IMR-90 (cell line): ENCODE data around the gene PTPRC. TPM values are rescaled to one million over a fixed set of nuclear protein-coding genes. Genes with fewer than 3 reads are reported as not detected.
A peak's percentile ranks its signal among the peaks of the same experiment; 100 is the strongest.

ENCODE experiments used
- ATAC-seq: fragments of 200-7000 bp; cut with Tn5 transposase; 2 replicates; pipeline ENCODE4 v1.9.1; 2020; ENCODE audit warnings: low read depth, mild to moderate bottlenecking, moderate library complexity
- BruUV-seq: library from RNA; stranded (reverse); fragments of 400-500 nt; replicated peaks from 2 replicates; lab custom pipeline; 2021; lab: Mats Ljungman, UMichigan
- CTCF ChIA-PET: fragments of 300-600 bp; formaldehyde crosslinking; extraction: SDS; loops from one replicate; lab custom pipeline; 2021; ENCODE audit warnings: antibody characterized with exemption; lab: Yijun Ruan, JAX
- POLR2A ChIA-PET: fragments of 300-600 bp; sonication (Branson Sonifier 250); formaldehyde crosslinking; loops from one replicate; lab custom pipeline; 2022; ENCODE audit warnings: antibody characterized with exemption; ENCODE audit not compliant: unreplicated experiment; lab: Charles Lee
- DNase-seq: peaks from one replicate; pipeline ENCODE4 v3.0.0; 2013
- H2AFZ ChIP-seq: replicated peaks from 2 replicates; pipeline ENCODE3; 2013; ENCODE audit warnings: low read length, mild to moderate bottlenecking; ENCODE audit not compliant: poor library complexity
- H2AK5ac ChIP-seq: 2 replicates; pipeline ENCODE4 v1.6.1; 2013; ENCODE audit warnings: low read depth, low read length, inconsistent platforms
- H2AK9ac ChIP-seq: replicated peaks from 2 replicates; pipeline ENCODE3; 2013; ENCODE audit warnings: mild to moderate bottlenecking, low read depth, low read length, moderate library complexity; ENCODE audit not compliant: poor library complexity
- H2BK120ac ChIP-seq: 2 replicates; pipeline ENCODE4 v1.6.1; 2013; ENCODE audit warnings: low read depth, low read length, inconsistent platforms
- H2BK15ac ChIP-seq: 3 replicates; pipeline ENCODE4 v1.6.1; 2013; ENCODE audit warnings: low read depth, low read length, inconsistent platforms
- H2BK20ac ChIP-seq: 2 replicates; pipeline ENCODE4 v1.6.1; 2013; ENCODE audit warnings: low read depth, mild to moderate bottlenecking, inconsistent platforms, low read length, moderate library complexity
- H2BK5ac ChIP-seq: 2 replicates; pipeline ENCODE4 v1.6.1; 2013; ENCODE audit warnings: mild to moderate bottlenecking, low read depth, low read length, inconsistent platforms; ENCODE audit not compliant: poor library complexity, severe bottlenecking
- H3K14ac ChIP-seq: replicated peaks from 2 replicates; pipeline ENCODE4 v1.6.1; 2013; ENCODE audit warnings: low read depth, low read length, inconsistent platforms
- H3K18ac ChIP-seq: 2 replicates; pipeline ENCODE4 v1.6.1; 2013; ENCODE audit warnings: low read depth, low read length, control low read depth
- H3K23ac ChIP-seq: 2 replicates; pipeline ENCODE4 v1.6.1; 2013; ENCODE audit warnings: low read depth, low read length, inconsistent platforms
- H3K27ac ChIP-seq: 2 replicates; pipeline ENCODE4 v1.5.1; 2013; ENCODE audit warnings: mild to moderate bottlenecking, control low read depth, low read length; ENCODE audit not compliant: insufficient read depth
- H3K27me3 ChIP-seq: 2 replicates; pipeline ENCODE4 v1.6.1; 2013; ENCODE audit warnings: low read length; ENCODE audit not compliant: control insufficient read depth, insufficient read depth
- H3K36me3 ChIP-seq: 2 replicates; pipeline ENCODE4 v1.6.1; 2013; ENCODE audit warnings: low read length, mixed read lengths; ENCODE audit not compliant: control insufficient read depth, insufficient read depth
- H3K4ac ChIP-seq: 2 replicates; pipeline ENCODE4 v1.6.1; 2013; ENCODE audit warnings: low read depth, low read length, inconsistent platforms
- H3K4me1 ChIP-seq: 2 replicates; pipeline ENCODE4 v1.6.1; 2013; ENCODE audit warnings: low read length, mixed read lengths; ENCODE audit not compliant: control insufficient read depth, insufficient read depth
- H3K4me2 ChIP-seq: 2 replicates; pipeline ENCODE4 v1.6.1; 2013; ENCODE audit warnings: low read depth, mild to moderate bottlenecking, control low read depth, low read length, moderate library complexity
- H3K4me3 ChIP-seq: 2 replicates; pipeline ENCODE4 v1.5.1; 2013; ENCODE audit warnings: low read depth, mild to moderate bottlenecking, control low read depth, low read length, moderate library complexity; ENCODE audit not compliant: insufficient read depth
- H3K56ac ChIP-seq: 2 replicates; pipeline ENCODE4 v1.6.1; 2013; ENCODE audit warnings: low read length, inconsistent platforms; ENCODE audit not compliant: insufficient read depth; ENCODE audit errors: extremely low read depth
- H3K79me1 ChIP-seq, 2 experiments: 2 replicates each; pipeline ENCODE4 v1.6.1; 2013; ENCODE audit warnings: low read length in 2 of 2, inconsistent platforms in 1 of 2, low read depth in 1 of 2
- H3K9ac ChIP-seq: 2 replicates; pipeline ENCODE4 v1.6.1; 2013; ENCODE audit warnings: low read depth, low read length, control low read depth
- H3K9me1 ChIP-seq: 2 replicates; pipeline ENCODE4 v1.6.1; 2013; ENCODE audit warnings: low read length, inconsistent platforms; ENCODE audit not compliant: insufficient read depth
- H3K9me3 ChIP-seq: 2 replicates; pipeline ENCODE4 v1.6.1; 2013; ENCODE audit warnings: low read length; ENCODE audit not compliant: control insufficient read depth, insufficient read depth
- H4K20me1 ChIP-seq: 2 replicates; pipeline ENCODE4 v1.6.1; 2013; ENCODE audit warnings: low read length, inconsistent platforms; ENCODE audit not compliant: insufficient read depth
- H4K5ac ChIP-seq: 2 replicates; pipeline ENCODE4 v1.6.1; 2013; ENCODE audit warnings: mild to moderate bottlenecking, low read depth, low read length, control low read depth
- H4K8ac ChIP-seq, 2 experiments: 2 replicates each; pipeline ENCODE4 v1.6.1; 2013; ENCODE audit warnings: low read depth in 2 of 2, low read length in 2 of 2, control low read depth in 1 of 2, inconsistent platforms in 1 of 2
- H4K91ac ChIP-seq: 2 replicates; pipeline ENCODE4 v1.6.1; 2013; ENCODE audit warnings: low read depth, low read length, inconsistent platforms; ENCODE audit not compliant: insufficient read depth
- BHLHE40 ChIP-seq: fragments of 150-350 bp; IDR thresholded peaks from 2 replicates; pipeline ENCODE4 v1.6.1; 2016; ENCODE audit warnings: mild to moderate bottlenecking, low read depth, low read length
- CEBPB ChIP-seq: IDR thresholded peaks from 2 replicates; pipeline ENCODE4 v1.6.1; 2012; ENCODE audit warnings: low read depth, low read length, improper control_type of control experiment
- CHD1 ChIP-seq: IDR thresholded peaks from 2 replicates; pipeline ENCODE4 v1.6.1; 2012; ENCODE audit warnings: low read depth, low read length, improper control_type of control experiment
- FOS ChIP-seq: fragments of 150-350 bp; IDR thresholded peaks from 2 replicates; pipeline ENCODE4 v1.6.1; 2016; ENCODE audit warnings: low read depth, low read length
- MAZ ChIP-seq: IDR thresholded peaks from 2 replicates; pipeline ENCODE4 v1.6.1; 2012; ENCODE audit warnings: low read depth, mild to moderate bottlenecking, low read length, improper control_type of control experiment, moderate library complexity, borderline replicate concordance
- MXI1 ChIP-seq: IDR thresholded peaks from 2 replicates; pipeline ENCODE4 v1.6.1; 2012; ENCODE audit warnings: low read depth, mild to moderate bottlenecking, low read length, moderate library complexity, borderline replicate concordance
- NFE2L2 ChIP-seq: fragments of 150-350 bp; IDR thresholded peaks from 2 replicates; pipeline ENCODE4 v1.6.1; 2016; ENCODE audit warnings: low read depth, mild to moderate bottlenecking, low read length
- RFX5 ChIP-seq: IDR thresholded peaks from 2 replicates; pipeline ENCODE4 v1.8.0; 2012; ENCODE audit warnings: low read depth, mild to moderate bottlenecking, low read length, moderate library complexity
- SMC3 ChIP-seq: fragments of 150-350 bp; IDR thresholded peaks from 2 replicates; pipeline ENCODE4 v1.6.1; 2016; ENCODE audit warnings: low read depth, mild to moderate bottlenecking, antibody characterized with exemption, low read length, moderate library complexity
- WGBS, 2 experiments: methylation state at CpG; one replicate each; pipeline versions ENCODE4 v1.1.5 to v1.1.7; 2013; ENCODE audit warnings: missing lambda C conversion rate in 2 of 2; ENCODE audit not compliant: insufficient read length in 1 of 2; ENCODE audit errors: extremely low coverage in 2 of 2; 5-methylcytosine and 5-hydroxymethylcytosine counted together
- dilution Hi-C: fragments of 300-500 bp; cut with HindIII; formaldehyde crosslinking; loops from one replicate; pipeline ENCODE4 v1.14.3; 2018; ENCODE audit warnings: low sequenced_read_pairs; ENCODE audit not compliant: unreplicated experiment
- in situ Hi-C: fragments of 300-500 bp; cut with MboI; formaldehyde crosslinking; loops from 3 replicates; pipeline ENCODE4 v1.14.3; 2019; ENCODE audit warnings: low sequenced_read_pairs, inconsistent platforms, mixed read lengths
- intact Hi-C: fragments of 100-400 bp; cut with micrococcal nuclease; formaldehyde crosslinking; loops from 2 replicates; pipeline ENCODE4 v1.10.0; 2022
- polyA plus RNA-seq, 3 experiments: library from polyadenylated mRNA; depleted of rRNA; stranded (reverse); fragments of >200 nt; gene quantifications; 2 replicates each; pipeline ENCODE4 v1.2.3, GENCODE V29; 2012; ENCODE audit warnings: low replicate concordance in 1 of 3
- total RNA-seq: library from RNA; depleted of rRNA; stranded (reverse); fragments of >200 nt; gene quantifications from 2 replicates; pipeline ENCODE4 v1.2.3, GENCODE V29; 2012

The PTPRC gene
- total and polyA plus RNA-seq, 2 of the 4 experiments (the other 2 are of a cell fraction): not detected

DNA sequence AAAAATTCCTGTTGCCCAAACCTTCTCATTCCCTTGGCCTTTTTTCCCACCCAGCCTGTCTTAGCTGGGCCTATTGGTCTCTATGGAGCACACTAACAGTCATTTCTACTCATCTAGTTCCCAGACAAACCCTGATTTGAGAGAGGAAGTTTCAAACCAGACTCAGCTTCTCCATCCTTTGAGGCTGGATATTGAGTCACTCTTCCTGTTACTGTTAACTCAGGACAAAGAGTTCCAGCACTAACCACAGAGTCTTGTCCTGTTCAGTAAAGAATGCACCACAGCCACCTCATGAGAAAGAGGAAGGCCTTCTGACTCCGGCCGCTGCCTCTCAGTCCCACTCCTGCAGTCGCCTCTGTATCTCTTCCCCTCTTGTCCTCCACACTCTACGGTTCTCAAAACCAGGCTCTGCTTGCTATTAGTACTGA, 137.8 kb downstream of the PTPRC start:
- H2AK5ac ChIP-seq: no peak overlapping the region
- H3K27me3 ChIP-seq: no peaks in the 10 kb centered on the region
- H3K4me2 ChIP-seq: peak overlapping the region; percentile 70; the same call in 1 of the 2 replicates
- H2BK5ac ChIP-seq: peak overlapping the region; percentile 97
- peak overlapping the region; percentile 39 for H3K27ac ChIP-seq
- H2BK20ac ChIP-seq: peak overlapping the region; percentile 85
- peak overlapping the region; percentile 97; the same call in 2 of the 3 replicates for H2BK15ac ChIP-seq
- ChIA-PET POLR2A (no interaction called here), CTCF (interaction anchor here (0.6 kb wide), 1 partner anchor 13 kb away, joined by 5 read pairs; no protein-coding TSS in a partner anchor)
- H4K8ac ChIP-seq: peak overlapping the region; percentile 31 to 82; a peak in 3 of 4 replicates
- peak overlapping the region; percentile 40; the same call in 1 of the 2 replicates for H3K23ac ChIP-seq
- WGBS, 2 experiments: 0% methylated on average over 2 of the region's 4 CpGs; no CpG with 5 or more reads in 1 of the 2 experiments
- peaks cover 13% of the 10 kb centered on the region for H3K4me1 ChIP-seq
- no peaks in the 10 kb centered on the region for H3K79me1 ChIP-seq
- H3K4ac ChIP-seq: peak overlapping the region; percentile 57; the same call in 1 of the 2 replicates
- TF ChIP-seq CEBPB (0 out of 2 replicates have a peak, but pooled peaks have one; percentile 56), MAZ (no peak), CHD1 (no peak), RFX5 (no peak), NFE2L2 (no peak), MXI1 (no peak), SMC3 (peak; percentile 22; the same call in 1 of the 2 replicates), FOS (peak; percentile 79), BHLHE40 (peak; percentile 45; the same call in 1 of the 2 replicates)
- dilution Hi-C loops (no loop called here), intact Hi-C loops (loop anchor here (10.0 kb wide), 1 partner anchor 1738 kb away; no protein-coding TSS in a partner anchor), in situ Hi-C loops (loop anchor here (25.0 kb wide), 1 partner anchor 336 kb away; no protein-coding TSS in a partner anchor)
- no peak overlapping the region for H2AK9ac ChIP-seq
- no peaks in the 10 kb centered on the region for H3K9me3 ChIP-seq
- H3K9ac ChIP-seq: peak overlapping the region; percentile 24; the same call in 1 of the 2 replicates
- H4K91ac ChIP-seq: peak overlapping the region; percentile 70; the same call in 1 of the 2 replicates
- BruUV-seq: no TSS peak
- DNase-seq (peak; percentile 98), ATAC-seq (peak; percentile 92)
- peak overlapping the region; percentile 65 for H4K5ac ChIP-seq
- peak overlapping the region; percentile 44 for H2AFZ ChIP-seq
- H3K18ac ChIP-seq: peak overlapping the region; percentile 85
- H3K56ac ChIP-seq: peak overlapping the region; percentile 40; the same call in 1 of the 2 replicates
- no peaks in the 10 kb centered on the region for H4K20me1 ChIP-seq
- no peak overlapping the region for H3K4me3 ChIP-seq
- no peaks in the 10 kb centered on the region for H3K36me3 ChIP-seq
- peak overlapping the region; percentile 39; the same call in 1 of the 2 replicates for H3K14ac ChIP-seq
- H2BK120ac ChIP-seq: peak overlapping the region; percentile 91
- H3K9me1 ChIP-seq: no peaks in the 10 kb centered on the region; the same call in 1 of the 2 replicates
